SK-N-SH treated with all-trans-retinoic acid at 6 μM for 48 hours (cell line): Measurements from ENCODE around the gene CNPY4.

Experiments
- ARNTL ChIP-seq: fragments of 450-650 bp; formaldehyde crosslinking; IDR thresholded peaks from 2 replicates; pipeline ENCODE4 v1.5.0; 2020; ENCODE audit warnings: low read depth, mild to moderate bottlenecking, moderate library complexity, borderline replicate concordance
- CSDC2 ChIP-seq: fragments of 250-450 bp; sonication (Bioruptor Pico); IDR thresholded peaks from 2 replicates; pipeline ENCODE4 v1.5.0; 2020; ENCODE audit warnings: mild to moderate bottlenecking, moderate library complexity
- ESRRG ChIP-seq: fragments of 250-450 bp; sonication (Bioruptor Pico); IDR thresholded peaks from 2 replicates; pipeline ENCODE4 v1.6.1; 2021; ENCODE audit warnings: mild to moderate bottlenecking
- PATZ1 ChIP-seq: fragments of 250-450 bp; sonication (Bioruptor Pico); IDR thresholded peaks from 2 replicates; pipeline ENCODE4 v1.8.0; 2020; ENCODE audit warnings: mild to moderate bottlenecking, moderate library complexity, borderline replicate concordance
- RARB ChIP-seq: fragments of 250-450 bp; sonication (Bioruptor Pico); IDR thresholded peaks from 2 replicates; pipeline ENCODE4 v1.8.0; 2021; ENCODE audit warnings: mild to moderate bottlenecking, moderate library complexity
- TCF4 ChIP-seq: fragments of 250-450 bp; sonication (Bioruptor Pico); IDR thresholded peaks from 2 replicates; pipeline ENCODE4 v1.8.0; 2021; ENCODE audit warnings: mild to moderate bottlenecking, moderate library complexity, borderline replicate concordance
- TOX ChIP-seq: fragments of 250-450 bp; sonication (Bioruptor Pico); IDR thresholded peaks from 2 replicates; pipeline ENCODE4 v1.8.0; 2021; ENCODE audit warnings: mild to moderate bottlenecking, moderate library complexity, borderline replicate concordance
- ZC3H10 ChIP-seq: fragments of 250-450 bp; sonication (Bioruptor Pico); IDR thresholded peaks from 2 replicates; pipeline ENCODE4 v1.5.1; 2021; ENCODE audit warnings: mild to moderate bottlenecking, moderate library complexity
- ZFP3 ChIP-seq: fragments of 250-450 bp; sonication (Bioruptor Pico); IDR thresholded peaks from 2 replicates; pipeline ENCODE4 v1.5.0; 2020; ENCODE audit warnings: mild to moderate bottlenecking, moderate library complexity
- ZFP30 ChIP-seq: fragments of 450-650 bp; formaldehyde crosslinking; IDR thresholded peaks from 2 replicates; pipeline ENCODE4 v1.5.0; 2022; ENCODE audit warnings: mild to moderate bottlenecking, moderate library complexity
- ZNF565 ChIP-seq: fragments of 450-650 bp; formaldehyde crosslinking; conservative IDR thresholded peaks from 2 replicates; pipeline ENCODE4 v1.5.0; 2020; ENCODE audit warnings: low read depth, mild to moderate bottlenecking, moderate library complexity
- ZNF70 ChIP-seq: fragments of 450-650 bp; formaldehyde crosslinking; IDR thresholded peaks from 2 replicates; pipeline ENCODE4 v1.5.0; 2020; ENCODE audit warnings: mild to moderate bottlenecking, moderate library complexity
- ZNF8 ChIP-seq: fragments of 450-650 bp; formaldehyde crosslinking; IDR thresholded peaks from 2 replicates; pipeline ENCODE4 v1.5.0; 2020; ENCODE audit warnings: mild to moderate bottlenecking, moderate library complexity
- TF ChIP-seq, protein P1 (sequence below): fragments of 250-450 bp; sonication (Bioruptor Pico); IDR thresholded peaks from 2 replicates; pipeline ENCODE4 v1.5.1; 2021; ENCODE audit warnings: mild to moderate bottlenecking, moderate library complexity

- no peak for TF ChIP-seq RARB
- TF ChIP-seq ZNF565 = no peak
- no peak for TF ChIP-seq ZFP30 (CRISPR knock-in tag)
- no peak for TF ChIP-seq ESRRG (CRISPR knock-in tag)
- TF ChIP-seq ZC3H10 (CRISPR knock-in tag) = no peak
- no peak for TF ChIP-seq ZFP3 (CRISPR knock-in tag)
- no peak for TF ChIP-seq ARNTL (CRISPR knock-in tag)
- no peak for TF ChIP-seq PATZ1 (CRISPR knock-in tag)
- no peak for TF ChIP-seq CSDC2 (CRISPR knock-in tag)
- TF ChIP-seq ZNF70 = no peak
- no peak for TF ChIP-seq TCF4 (CRISPR knock-in tag)
- no peak for TF ChIP-seq ZNF8 (CRISPR knock-in tag)
- TF ChIP-seq, protein P1, sequence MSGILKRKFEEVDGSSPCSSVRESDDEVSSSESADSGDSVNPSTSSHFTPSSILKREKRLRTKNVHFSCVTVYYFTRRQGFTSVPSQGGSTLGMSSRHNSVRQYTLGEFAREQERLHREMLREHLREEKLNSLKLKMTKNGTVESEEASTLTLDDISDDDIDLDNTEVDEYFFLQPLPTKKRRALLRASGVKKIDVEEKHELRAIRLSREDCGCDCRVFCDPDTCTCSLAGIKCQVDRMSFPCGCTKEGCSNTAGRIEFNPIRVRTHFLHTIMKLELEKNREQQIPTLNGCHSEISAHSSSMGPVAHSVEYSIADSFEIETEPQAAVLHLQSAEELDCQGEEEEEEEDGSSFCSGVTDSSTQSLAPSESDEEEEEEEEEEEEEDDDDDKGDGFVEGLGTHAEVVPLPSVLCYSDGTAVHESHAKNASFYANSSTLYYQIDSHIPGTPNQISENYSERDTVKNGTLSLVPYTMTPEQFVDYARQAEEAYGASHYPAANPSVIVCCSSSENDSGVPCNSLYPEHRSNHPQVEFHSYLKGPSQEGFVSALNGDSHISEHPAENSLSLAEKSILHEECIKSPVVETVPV (CRISPR knock-in tag) = no peak
- no peak for TF ChIP-seq TOX (CRISPR knock-in tag)
These were observed 44.0 kb upstream of the CNPY4 start for GRCh38 chr7:100075418-100075817.
